Stimulated activated CD8-positive, alpha-beta memory T cell treated with anti-CD3 and anti-CD28 coated beads, Interleukin-4, amount 100 ng/mL, for 48 hours (primary cell): ENCODE results near the gene SLCO1B3.
"Not testable (repeated sequence)": the region's sequence is repeated elsewhere in the genome, so short reads cannot be mapped to it uniquely, and the experiment has no call there.

Experiments used
- DNase-seq: peaks from one replicate; pipeline ENCODE4 v3.0.0-alpha.2; 2020

Gene SLCO1B3

GRCh38 chr12:20810487-20810886 lies at the start of gene SLCO1B3:
SLCO1B3 (plus strand) TSS chr12:20810705; CDS start chr12:20815739, 5,034 bp downstream.
- DNase-seq = no peak

GRCh38 chr12:20777420-20777819 lies 33.1 kb upstream of the SLCO1B3 start:
- DNase-seq = no peak

- no peak for DNase-seq
Observed at GRCh38 chr12:20778969-20779368, 31.5 kb upstream of the SLCO1B3 start.

GRCh38 chr12:20779971-20780370 lies 30.5 kb upstream of the SLCO1B3 start:
- DNase-seq = not testable (repeated sequence)

- not testable (repeated sequence) for DNase-seq
Observed at GRCh38 chr12:20783796-20784357, 26.6 kb upstream of the SLCO1B3 start.

- no peak for DNase-seq
Observed at GRCh38 chr12:20792971-20793370, 17.5 kb upstream of the SLCO1B3 start.

- no peak for DNase-seq
Observed at GRCh38 chr12:20798554-20798953, 12.0 kb upstream of the SLCO1B3 start.

GRCh38 chr12:20800160-20800559 lies 10.3 kb upstream of the SLCO1B3 start:
- no peak for DNase-seq

- no peak for DNase-seq
Observed at GRCh38 chr12:20801035-20801434, 9.5 kb upstream of the SLCO1B3 start.

- no peak for DNase-seq
Observed at GRCh38 chr12:20805921-20806320, 4.6 kb upstream of the SLCO1B3 start.

- DNase-seq = no peak
Observed at GRCh38 chr12:20807192-20808080, 3.1 kb upstream of the SLCO1B3 start.

GRCh38 chr12:20808521-20808920 lies 2.0 kb upstream of the SLCO1B3 start:
- no peak for DNase-seq

GRCh38 chr12:20815574-20815973 lies 5.1 kb downstream of the SLCO1B3 start:
- no peak for DNase-seq

GRCh38 chr12:20822415-20822814 lies 11.9 kb downstream of the SLCO1B3 start:
- DNase-seq = no peak

GRCh38 chr12:20822925-20823324 lies 12.4 kb downstream of the SLCO1B3 start:
- DNase-seq = no peak

- DNase-seq = no peak
Observed at GRCh38 chr12:20829919-20830318, 19.4 kb downstream of the SLCO1B3 start.

- no peak for DNase-seq
Observed at GRCh38 chr12:20830456-20830855, 20.0 kb downstream of the SLCO1B3 start.

GRCh38 chr12:20832911-20833310 lies 22.4 kb downstream of the SLCO1B3 start:
- no peak for DNase-seq

GRCh38 chr12:20852649-20853048 lies 42.1 kb downstream of the SLCO1B3 start:
- no peak for DNase-seq

GRCh38 chr12:20863056-20863455 lies 52.6 kb downstream of the SLCO1B3 start:
- no peak for DNase-seq

GRCh38 chr12:20865873-20866272 lies 55.4 kb downstream of the SLCO1B3 start:
- no peak for DNase-seq

- no peak for DNase-seq
Observed at GRCh38 chr12:20868277-20868676, 57.8 kb downstream of the SLCO1B3 start.

GRCh38 chr12:20883288-20883687 lies 72.8 kb downstream of the SLCO1B3 start:
- no peak for DNase-seq

GRCh38 chr12:20885116-20885515 lies 74.6 kb downstream of the SLCO1B3 start:
- no peak for DNase-seq
